Midbrain (tissue), 1 donor: ENCODE data around the gene TMEM79.
"Not testable (repeated sequence)": the region's sequence is repeated elsewhere in the genome, so short reads cannot be mapped to it uniquely, and the experiment has no call there.

Source experiments
- DNase-seq: peaks from one replicate; lab custom pipeline; 2025; lab: John Stamatoyannopoulos, UW

TMEM79 gene

DNA sequence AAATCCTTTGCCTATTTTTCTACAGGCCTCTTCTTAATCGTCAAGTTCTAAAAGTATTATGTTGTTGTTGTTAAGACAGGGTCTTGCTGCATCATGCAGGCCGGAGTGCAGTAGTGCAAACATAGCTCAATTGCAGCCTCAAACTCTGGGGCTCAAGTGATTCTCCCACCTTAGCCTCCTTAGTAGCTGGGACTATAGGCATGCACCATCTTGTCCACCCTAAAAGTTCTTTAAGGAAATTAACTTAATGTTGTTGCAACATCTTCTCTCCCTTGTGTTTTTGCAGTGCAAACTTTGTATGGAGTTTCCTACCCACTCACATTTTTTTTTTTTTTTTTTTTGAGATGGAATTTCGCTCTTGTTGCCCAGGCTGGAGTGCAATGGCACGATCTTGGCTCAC lies 19.1 kb downstream of the TMEM79 start:
- no peak for DNase-seq

DNA sequence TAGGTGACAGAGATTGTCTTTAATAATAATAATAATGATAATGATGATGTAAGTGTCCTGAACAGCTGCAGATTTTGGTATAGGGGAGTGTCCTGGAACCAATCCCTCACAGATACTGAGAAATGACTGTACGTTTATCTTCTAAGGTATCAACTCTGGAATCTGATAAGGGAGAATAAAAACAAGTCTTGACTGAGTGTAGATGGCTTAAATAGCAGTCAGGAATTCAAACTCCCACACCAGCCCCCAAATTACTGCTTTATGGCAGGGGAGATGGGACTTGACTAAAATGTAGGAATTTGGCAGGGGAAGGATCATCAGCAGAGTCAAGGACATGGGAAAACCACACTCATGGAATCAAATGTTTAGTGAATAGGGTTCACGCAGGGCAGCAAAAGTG lies 21.1 kb downstream of the TMEM79 start:
- no peak for DNase-seq

DNA sequence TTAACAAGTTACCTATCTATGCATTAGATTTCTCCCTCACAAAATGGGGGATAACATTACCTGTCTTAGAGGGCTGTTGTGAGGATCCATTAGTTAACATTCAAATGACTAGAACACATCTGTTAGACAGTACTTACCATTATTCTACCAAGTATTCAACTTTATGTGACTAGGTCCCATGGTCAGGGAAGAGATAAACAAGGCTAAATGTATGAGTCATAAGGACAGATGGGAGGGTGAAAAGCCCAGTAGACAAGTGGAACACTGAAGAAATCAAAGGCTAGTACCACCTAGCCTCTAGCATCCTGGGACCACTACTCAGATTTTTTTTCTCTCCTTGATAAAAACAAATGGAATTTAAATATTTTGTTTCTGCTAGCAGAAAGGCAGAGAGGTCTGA lies 24.0 kb downstream of the TMEM79 start:
- no peak for DNase-seq

DNA sequence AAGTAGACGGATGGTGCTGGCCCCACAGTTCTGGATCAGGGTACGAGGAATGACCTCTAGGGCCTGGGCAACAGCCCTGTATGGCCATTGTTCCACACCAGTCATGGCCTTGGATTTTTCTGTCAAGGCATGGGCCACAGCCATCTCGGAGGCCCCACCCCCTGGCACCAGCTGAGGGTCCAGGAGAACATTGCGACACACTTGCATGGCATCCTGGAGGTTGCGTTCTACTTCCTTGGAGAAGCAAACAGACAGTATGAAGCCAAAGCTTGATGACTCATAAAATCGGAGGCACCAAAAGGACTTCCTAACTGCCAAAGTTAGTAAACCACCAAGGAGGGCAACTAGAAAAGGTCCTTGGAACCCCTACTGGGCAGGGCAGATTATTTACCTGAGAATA lies 26.8 kb downstream of the TMEM79 start:
- no peak for DNase-seq

DNA sequence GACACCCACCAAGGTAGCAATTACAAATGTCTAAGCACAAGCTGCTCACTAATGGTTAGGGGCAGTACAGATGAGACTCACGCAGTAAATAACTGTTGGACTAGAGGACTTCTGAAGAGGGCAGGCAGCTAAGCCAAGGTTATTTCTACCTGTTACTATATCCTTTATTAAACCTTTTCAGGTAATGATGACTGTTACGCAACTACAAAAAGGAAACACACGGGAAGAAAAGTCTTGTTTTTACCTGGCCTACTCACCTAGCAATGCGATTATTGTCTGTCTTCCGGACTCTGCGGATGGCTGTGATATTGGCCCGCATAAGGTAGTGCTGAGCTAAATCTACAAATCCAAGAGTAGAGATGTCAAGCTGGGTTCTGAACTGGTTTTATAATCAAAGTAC lies 32.8 kb downstream of the TMEM79 start:
- DNase-seq: no peak

DNA sequence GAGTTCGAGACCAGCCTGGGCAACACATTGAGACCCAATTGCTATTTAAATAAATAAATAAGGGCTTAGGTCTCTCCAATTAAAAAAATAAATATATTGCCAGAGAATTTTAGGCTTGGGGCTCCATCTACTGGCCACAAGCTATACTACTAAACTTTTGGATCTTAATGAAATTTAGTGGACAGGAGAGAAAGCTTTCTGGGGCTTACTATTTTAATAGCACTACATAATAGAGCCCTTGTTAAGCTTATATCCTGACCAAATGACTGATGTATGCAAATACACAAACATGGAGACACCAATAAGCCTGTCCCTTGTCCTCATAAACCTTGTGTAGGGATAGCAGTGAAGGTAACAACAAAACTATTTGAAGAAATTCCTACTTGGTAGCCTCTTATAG lies 35.5 kb downstream of the TMEM79 start:
- no peak for DNase-seq

DNA sequence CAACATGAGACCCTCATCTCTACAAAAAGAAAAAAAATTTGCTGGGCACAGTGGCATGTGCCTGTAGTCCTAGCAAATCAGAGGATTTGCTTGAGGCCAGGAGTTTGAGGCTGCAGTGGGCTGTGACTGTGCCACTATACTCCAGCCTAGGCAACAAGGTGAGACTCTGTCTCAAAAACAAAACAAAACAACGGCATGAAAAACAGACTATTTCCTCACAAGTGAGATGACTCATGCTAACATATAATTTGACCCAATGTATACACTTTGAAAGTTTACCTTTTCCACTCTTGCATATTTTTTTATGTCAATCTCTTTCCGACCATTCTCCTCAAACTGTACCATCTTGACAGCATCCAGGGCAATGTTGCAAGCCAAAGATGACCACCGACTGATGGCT lies 36.4 kb downstream of the TMEM79 start:
- DNase-seq: no peak

DNA sequence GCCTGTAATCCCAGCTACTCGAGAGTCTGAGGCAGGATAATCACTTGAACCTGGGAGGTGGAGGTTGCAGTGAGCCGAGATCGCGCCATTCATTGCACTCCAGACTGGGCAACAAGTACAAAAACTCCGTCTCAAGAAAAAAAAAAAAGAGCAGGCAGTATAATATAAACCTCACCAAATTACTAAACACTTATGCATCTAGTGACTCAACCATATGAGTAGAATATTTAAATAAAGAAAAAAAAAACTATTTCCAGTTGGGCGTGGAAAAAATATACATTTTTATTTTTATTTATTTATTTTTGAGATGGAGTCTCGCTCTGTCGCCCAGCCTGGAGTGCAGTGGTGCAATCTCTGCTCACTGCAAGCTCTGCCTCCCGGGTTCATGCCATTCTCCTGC lies 39.1 kb downstream of the TMEM79 start:
- not testable (repeated sequence) for DNase-seq

DNA sequence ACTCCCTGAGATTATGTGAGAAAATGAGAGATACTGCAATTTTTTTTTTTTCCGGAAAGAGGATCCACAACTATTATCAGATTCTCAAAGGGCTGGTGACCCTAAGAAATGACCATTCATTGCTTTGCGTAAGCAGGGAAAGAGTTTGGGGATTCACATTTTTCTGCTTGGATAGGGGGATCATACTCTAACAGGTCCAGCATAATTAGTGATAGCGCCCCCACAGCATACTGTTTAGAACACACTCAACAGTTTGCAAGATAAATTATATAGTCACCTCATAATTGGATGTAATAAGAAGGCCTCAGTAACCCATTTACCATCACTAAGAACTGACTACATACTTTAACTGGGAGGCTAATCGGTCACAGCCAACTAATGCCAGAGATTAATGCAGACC lies 52.1 kb downstream of the TMEM79 start:
- no peak for DNase-seq

DNA sequence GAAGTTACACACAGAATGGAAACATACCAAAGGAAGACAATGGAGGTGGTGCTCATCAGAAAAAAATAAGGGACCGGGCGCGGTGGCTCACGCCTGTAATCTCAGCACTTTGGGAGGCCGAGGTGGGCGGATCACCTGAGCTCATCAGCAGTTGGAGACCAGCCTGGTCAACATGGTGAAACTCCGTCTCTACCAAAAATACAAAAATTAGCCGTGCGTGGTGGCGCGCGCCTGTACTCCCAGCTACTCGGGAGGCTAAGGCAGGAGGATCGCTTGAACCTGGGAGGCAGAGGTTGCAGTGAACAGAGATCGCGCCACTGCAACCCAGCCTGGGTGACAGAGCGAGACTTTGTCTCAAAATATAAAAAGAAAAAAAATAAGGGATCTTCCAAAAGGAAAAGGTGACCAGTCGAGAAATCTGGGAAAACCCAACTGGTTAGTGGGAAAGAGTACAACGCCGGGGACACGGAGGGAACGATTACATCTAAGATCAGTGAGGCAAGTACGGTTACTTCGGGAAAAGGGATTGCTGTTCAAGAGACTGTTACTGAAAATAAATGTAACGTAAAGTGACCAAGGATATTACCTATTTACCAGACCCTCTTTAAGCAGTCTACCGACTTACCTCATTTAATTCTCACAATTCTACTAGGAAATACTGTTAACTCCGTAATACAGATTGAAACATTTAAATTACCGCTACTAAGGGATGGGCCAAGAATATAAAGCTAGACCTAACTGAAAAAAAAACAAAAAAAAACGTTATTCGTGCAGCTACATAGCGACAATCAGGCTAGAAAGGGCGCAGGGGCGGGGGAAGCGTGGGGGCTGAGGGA lies 53.1 kb downstream of the TMEM79 start:
- DNase-seq: no peak

DNA sequence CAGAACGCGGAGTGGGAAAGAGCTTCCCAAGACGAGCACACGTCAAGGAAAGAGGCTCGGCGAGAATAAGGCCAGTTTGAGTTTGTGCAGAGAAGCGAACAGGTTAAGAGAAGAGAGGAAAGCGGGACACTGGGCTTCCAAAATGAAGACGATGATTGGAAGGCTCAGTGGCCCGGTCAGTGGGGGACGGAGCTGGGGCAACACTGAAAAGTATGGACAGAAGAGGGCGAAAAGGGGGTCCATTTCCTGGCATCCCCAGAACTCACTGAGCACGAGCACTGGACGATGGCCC lies 53.7 kb downstream of the TMEM79 start:
- DNase-seq: peak; percentile 66

DNA sequence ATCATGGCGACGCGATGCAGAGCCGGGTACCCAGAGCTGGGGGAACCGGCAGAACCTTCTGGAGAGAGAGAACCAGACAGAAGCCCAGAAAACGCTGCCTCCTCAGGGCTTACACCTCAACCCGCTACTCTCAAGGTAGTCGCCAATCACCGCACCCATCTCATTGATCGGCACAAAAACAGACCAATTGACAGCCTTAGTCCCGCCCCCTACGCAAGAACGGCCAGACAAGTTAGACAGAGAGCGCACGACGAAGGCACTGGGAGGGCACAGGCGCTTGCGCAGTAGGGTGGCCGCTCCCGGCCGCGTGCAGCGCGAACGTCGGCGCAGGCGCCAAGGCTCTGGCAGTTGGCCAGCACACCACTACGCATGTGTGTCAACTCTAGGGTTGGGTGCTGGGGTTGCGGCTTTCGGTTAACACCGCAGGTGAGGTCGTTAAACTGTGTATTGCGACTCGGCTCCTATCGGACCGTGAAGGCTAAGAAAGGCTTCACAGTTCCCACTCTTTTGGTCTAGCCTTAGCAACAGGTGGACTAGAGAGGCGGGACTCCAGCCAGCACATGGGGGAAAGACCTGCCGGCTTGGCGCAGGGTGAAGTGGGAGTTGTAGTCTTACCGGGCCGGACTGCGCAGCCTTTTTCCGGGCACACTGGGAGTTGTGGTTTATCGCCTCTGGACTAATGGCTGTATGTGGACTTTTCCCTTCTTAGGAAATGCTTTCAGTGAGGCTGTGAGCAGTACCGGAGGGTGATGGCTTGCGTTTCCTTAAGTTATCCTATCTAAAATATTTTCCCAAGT lies 54.3 kb downstream of the TMEM79 start, which contains the start of the genes CCT3 and TSACC:
Gene CCT3 (minus strand): TSS at position 113 of the 797 bp plus-strand sequence. CDS start 108 bp downstream, at position 5.
Gene TSACC (plus strand): TSS at position 347 of the 797 bp plus-strand sequence. CDS start 1,232 bp downstream, outside the sequence.
- DNase-seq: peak; percentile 98
